Gastrocnemius medialis (tissue), 4 donors: ENCODE results near the gene SELENOP.

Experiments
- POLR2A ChIP-seq, 2 donors: fragments of 450-650 bp; IDR thresholded peaks; one replicate each; pipeline ENCODE4 v1.6.1; 2017; ENCODE audit warnings: antibody characterized with exemption in 2 of 2, mild to moderate bottlenecking in 2 of 2, moderate library complexity in 2 of 2
- TF ChIP-seq, protein P1 (sequence below), 5 experiments: fragments of 450-650 bp in 3 of 5; fragments of 200-600 bp in 2 of 5; sonication (generic) in 2 of 5; IDR thresholded peaks in 4 of 5; conservative IDR thresholded peaks in 1 of 5; 1 replicate in 4 of 5; 2 replicates in 1 of 5; pipeline ENCODE4 v1.5.1; 2016 to 2019; ENCODE audit warnings: antibody characterized with exemption in 5 of 5, mild to moderate bottlenecking in 3 of 5, moderate library complexity in 3 of 5

DNA sequence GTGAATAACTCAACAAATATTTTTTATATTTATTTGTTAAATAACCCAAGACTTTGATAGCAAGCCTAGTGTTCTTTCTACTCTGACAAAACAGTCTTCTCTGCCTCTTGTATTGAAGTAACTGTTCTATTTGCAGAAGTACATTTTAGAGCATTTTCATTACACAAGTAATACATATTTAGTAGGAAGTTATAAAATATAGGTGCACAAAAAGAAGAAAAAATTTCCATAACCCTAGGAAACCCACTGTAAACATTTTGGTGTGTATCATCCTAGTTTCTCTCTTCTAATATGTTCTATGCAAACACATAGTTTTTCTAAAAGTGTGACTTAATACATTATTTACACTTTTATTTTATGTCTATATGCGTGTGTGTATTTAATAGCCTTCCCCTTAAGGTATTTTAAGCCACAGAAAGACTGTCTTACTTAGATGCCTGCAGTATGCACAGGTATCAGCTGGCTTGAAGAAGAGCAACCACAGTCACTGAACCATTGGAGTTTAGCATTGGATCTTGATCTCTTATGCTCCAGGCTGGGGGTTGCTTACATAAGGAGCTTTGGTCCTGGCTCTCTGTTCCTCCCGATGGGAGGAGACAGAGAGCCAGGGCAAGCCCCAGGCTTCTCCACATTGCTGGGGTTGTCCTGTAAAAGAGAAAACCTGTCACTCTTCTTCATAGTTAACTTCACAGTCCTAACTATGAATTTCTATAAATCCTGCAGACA lies 3.8 kb downstream of the SELENOP start:
- TF ChIP-seq, protein P1, sequence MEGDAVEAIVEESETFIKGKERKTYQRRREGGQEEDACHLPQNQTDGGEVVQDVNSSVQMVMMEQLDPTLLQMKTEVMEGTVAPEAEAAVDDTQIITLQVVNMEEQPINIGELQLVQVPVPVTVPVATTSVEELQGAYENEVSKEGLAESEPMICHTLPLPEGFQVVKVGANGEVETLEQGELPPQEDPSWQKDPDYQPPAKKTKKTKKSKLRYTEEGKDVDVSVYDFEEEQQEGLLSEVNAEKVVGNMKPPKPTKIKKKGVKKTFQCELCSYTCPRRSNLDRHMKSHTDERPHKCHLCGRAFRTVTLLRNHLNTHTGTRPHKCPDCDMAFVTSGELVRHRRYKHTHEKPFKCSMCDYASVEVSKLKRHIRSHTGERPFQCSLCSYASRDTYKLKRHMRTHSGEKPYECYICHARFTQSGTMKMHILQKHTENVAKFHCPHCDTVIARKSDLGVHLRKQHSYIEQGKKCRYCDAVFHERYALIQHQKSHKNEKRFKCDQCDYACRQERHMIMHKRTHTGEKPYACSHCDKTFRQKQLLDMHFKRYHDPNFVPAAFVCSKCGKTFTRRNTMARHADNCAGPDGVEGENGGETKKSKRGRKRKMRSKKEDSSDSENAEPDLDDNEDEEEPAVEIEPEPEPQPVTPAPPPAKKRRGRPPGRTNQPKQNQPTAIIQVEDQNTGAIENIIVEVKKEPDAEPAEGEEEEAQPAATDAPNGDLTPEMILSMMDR (IDR thresholded peaks at IDR 0.05 in 4 of 5, conservative IDR thresholded peaks at IDR 0.05 in 1 of 5) = no peak
- TF ChIP-seq POLR2A (IDR thresholded peaks at IDR 0.05) = no peak
